GM19035 (cell line): ENCODE data around the gene PSMA7.

Experiments used
- ATAC-seq: cut with Tn5 transposase; IDR thresholded peaks from one replicate; pipeline ENCODE4 v1.9.1; 2021; ENCODE audit not compliant: unreplicated experiment

Gene PSMA7

GRCh38 chr20:62172666-62173065, 29.5 kb upstream of the PSMA7 start:
- ATAC-seq, result no peak

- no peak for ATAC-seq
These were observed 28.1 kb upstream of the PSMA7 start for GRCh38 chr20:62171245-62171644.

- no peak for ATAC-seq
These were observed 27.3 kb upstream of the PSMA7 start for GRCh38 chr20:62170536-62170935.

GRCh38 chr20:62168890-62169435, 25.8 kb upstream of the PSMA7 start:
- ATAC-seq, result no peak

- no peak for ATAC-seq
These were observed 24.9 kb upstream of the PSMA7 start for GRCh38 chr20:62168061-62168460.

GRCh38 chr20:62167474-62167873, 24.3 kb upstream of the PSMA7 start:
- no peak for ATAC-seq

- ATAC-seq, result no peak
These were observed 22.7 kb upstream of the PSMA7 start for GRCh38 chr20:62165762-62166399.

GRCh38 chr20:62164879-62165761, 21.9 kb upstream of the PSMA7 start:
- no peak for ATAC-seq

GRCh38 chr20:62163986-62164762, 21.0 kb upstream of the PSMA7 start:
- ATAC-seq, result no peak

- no peak for ATAC-seq
These were observed 20.3 kb upstream of the PSMA7 start for GRCh38 chr20:62163485-62163865.

- ATAC-seq, result no peak
These were observed 19.7 kb upstream of the PSMA7 start for GRCh38 chr20:62162765-62163484.

GRCh38 chr20:62161347-62161746, 18.2 kb upstream of the PSMA7 start:
- ATAC-seq, result no peak

GRCh38 chr20:62160876-62161275, 17.7 kb upstream of the PSMA7 start:
- no peak for ATAC-seq

- no peak for ATAC-seq
These were observed 17.1 kb upstream of the PSMA7 start for GRCh38 chr20:62160253-62160652.

GRCh38 chr20:62159839-62160238, 16.6 kb upstream of the PSMA7 start:
- ATAC-seq, result no peak

- no peak for ATAC-seq
These were observed 15.9 kb upstream of the PSMA7 start for GRCh38 chr20:62159052-62159451.

GRCh38 chr20:62158541-62158940, 15.3 kb upstream of the PSMA7 start:
- no peak for ATAC-seq

- no peak for ATAC-seq
These were observed 14.8 kb upstream of the PSMA7 start for GRCh38 chr20:62158088-62158400.

- ATAC-seq, result no peak
These were observed 14.3 kb upstream of the PSMA7 start for GRCh38 chr20:62157387-62158087.
